ENCODE data around the gene RAET1L.

- TF ChIP-seq POLR2A (IDR thresholded peaks at IDR 0.05): no peak
- TF ChIP-seq, protein P1, sequence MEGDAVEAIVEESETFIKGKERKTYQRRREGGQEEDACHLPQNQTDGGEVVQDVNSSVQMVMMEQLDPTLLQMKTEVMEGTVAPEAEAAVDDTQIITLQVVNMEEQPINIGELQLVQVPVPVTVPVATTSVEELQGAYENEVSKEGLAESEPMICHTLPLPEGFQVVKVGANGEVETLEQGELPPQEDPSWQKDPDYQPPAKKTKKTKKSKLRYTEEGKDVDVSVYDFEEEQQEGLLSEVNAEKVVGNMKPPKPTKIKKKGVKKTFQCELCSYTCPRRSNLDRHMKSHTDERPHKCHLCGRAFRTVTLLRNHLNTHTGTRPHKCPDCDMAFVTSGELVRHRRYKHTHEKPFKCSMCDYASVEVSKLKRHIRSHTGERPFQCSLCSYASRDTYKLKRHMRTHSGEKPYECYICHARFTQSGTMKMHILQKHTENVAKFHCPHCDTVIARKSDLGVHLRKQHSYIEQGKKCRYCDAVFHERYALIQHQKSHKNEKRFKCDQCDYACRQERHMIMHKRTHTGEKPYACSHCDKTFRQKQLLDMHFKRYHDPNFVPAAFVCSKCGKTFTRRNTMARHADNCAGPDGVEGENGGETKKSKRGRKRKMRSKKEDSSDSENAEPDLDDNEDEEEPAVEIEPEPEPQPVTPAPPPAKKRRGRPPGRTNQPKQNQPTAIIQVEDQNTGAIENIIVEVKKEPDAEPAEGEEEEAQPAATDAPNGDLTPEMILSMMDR (IDR thresholded peaks at IDR 0.05): no peak
Measured at GRCh38 chr6:150030611-150031010, 5.3 kb upstream of the RAET1L start.

All from Peyer's patch (tissue), 4 donors.